Measurements from ENCODE around the gene TK2. TPM values are rescaled to one million over a fixed set of nuclear protein-coding genes. Genes with fewer than 3 reads are reported as not detected.

The TK2 gene
- total and polyA plus RNA-seq, 9 of the 15 experiments (the other 6 are each of a cell fraction or from before 2014, with no cell fraction given), result 1.1 to 10.2 (median 5.3) TPM

DNA sequence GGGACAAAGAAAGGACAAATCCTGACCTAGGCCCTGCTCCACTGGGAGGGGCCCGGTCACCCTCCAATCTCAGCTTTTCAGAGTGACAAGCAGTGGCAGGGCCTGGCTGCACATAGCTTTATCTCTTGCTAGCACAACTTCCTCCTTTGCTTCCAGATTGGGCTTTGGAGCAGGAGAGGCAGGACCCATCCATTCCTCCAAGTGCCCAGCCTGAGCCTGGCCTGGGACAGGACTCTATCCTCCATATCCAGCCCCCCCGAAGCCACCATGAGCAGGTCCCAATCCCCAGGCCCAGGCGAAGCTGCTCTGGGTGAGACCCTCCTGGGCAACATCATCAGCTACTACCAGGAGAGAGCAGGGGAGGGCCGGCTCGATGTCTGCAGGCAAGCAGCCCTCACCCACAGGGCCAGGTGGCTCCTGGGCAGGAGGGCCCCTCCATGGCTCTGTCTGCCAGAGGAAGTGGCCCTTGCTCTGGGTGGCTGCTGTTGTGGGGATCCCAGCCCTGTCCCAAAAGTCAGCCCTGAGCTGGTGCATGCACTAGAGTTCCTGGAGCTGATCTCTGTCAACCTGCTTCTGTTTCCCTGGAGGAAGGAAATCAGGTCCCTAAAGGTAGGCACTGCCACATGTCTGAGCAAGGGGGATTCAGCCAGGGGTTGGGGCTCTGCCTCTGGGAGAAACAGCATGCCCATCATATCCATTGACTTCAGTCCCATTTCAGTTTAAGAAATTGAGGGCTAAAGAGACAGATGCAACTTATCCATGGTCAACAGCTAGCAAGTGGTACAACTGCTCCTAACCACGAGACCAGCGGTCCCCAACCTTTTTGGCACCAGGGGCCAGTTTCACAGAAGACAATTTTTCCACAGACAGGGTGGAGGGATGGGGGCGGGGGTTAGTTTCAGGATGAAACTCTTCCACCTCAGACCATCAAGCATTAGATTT is 58.9 kb downstream of the TK2 start (continued):
- TF ChIP-seq, protein P1, sequence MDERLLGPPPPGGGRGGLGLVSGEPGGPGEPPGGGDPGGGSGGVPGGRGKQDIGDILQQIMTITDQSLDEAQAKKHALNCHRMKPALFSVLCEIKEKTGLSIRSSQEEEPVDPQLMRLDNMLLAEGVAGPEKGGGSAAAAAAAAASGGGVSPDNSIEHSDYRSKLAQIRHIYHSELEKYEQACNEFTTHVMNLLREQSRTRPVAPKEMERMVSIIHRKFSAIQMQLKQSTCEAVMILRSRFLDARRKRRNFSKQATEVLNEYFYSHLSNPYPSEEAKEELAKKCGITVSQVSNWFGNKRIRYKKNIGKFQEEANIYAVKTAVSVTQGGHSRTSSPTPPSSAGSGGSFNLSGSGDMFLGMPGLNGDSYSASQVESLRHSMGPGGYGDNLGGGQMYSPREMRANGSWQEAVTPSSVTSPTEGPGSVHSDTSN (CRISPR knock-in tag; IDR thresholded peaks at IDR 0.05; ENCODE audit: low read depth), result no peak
- TF ChIP-seq, protein P1 (tag; conservative IDR thresholded peaks at IDR 0.05; ENCODE audit: low read depth), result peak; percentile 38; the same call in 1 of the 2 replicates
- TF ChIP-seq KAT8 (IDR thresholded peaks at IDR 0.05; ENCODE audit: low read depth), result no peak
- TF ChIP-seq ZNF197 (CRISPR knock-in tag; IDR thresholded peaks at IDR 0.05; ENCODE audit: low read depth), result no peak
- TF ChIP-seq ZNF134 (CRISPR knock-in tag; conservative IDR thresholded peaks at IDR 0.05), result no peak
- no peak for TF ChIP-seq CHD4 (IDR thresholded peaks at IDR 0.05; ENCODE audit: insufficient read depth, insufficient replicate concordance, low read depth, low read length, poor library complexity, severe bottlenecking)
- TF ChIP-seq, protein P2, sequence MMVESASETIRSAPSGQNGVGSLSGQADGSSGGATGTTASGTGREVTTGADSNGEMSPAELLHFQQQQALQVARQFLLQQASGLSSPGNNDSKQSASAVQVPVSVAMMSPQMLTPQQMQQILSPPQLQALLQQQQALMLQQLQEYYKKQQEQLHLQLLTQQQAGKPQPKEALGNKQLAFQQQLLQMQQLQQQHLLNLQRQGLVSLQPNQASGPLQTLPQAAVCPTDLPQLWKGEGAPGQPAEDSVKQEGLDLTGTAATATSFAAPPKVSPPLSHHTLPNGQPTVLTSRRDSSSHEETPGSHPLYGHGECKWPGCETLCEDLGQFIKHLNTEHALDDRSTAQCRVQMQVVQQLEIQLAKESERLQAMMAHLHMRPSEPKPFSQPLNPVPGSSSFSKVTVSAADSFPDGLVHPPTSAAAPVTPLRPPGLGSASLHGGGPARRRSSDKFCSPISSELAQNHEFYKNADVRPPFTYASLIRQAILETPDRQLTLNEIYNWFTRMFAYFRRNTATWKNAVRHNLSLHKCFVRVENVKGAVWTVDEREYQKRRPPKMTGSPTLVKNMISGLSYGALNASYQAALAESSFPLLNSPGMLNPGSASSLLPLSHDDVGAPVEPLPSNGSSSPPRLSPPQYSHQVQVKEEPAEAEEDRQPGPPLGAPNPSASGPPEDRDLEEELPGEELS (CRISPR knock-in tag; IDR thresholded peaks at IDR 0.05; ENCODE audit: borderline replicate concordance), result no peak
- TF ChIP-seq, protein P3, sequence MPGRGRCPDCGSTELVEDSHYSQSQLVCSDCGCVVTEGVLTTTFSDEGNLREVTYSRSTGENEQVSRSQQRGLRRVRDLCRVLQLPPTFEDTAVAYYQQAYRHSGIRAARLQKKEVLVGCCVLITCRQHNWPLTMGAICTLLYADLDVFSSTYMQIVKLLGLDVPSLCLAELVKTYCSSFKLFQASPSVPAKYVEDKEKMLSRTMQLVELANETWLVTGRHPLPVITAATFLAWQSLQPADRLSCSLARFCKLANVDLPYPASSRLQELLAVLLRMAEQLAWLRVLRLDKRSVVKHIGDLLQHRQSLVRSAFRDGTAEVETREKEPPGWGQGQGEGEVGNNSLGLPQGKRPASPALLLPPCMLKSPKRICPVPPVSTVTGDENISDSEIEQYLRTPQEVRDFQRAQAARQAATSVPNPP (IDR thresholded peaks at IDR 0.05; ENCODE audit: borderline replicate concordance, insufficient read depth, insufficient read length), result no peak
- peak; percentile 36; the same call in 1 of the 2 replicates for TF ChIP-seq GATA2 (CRISPR knock-in tag; IDR thresholded peaks at IDR 0.05)
- no peak for TF ChIP-seq ZNF384 (IDR thresholded peaks at IDR 0.05; ENCODE audit: low read depth, low read length)
- TF ChIP-seq, protein P4, sequence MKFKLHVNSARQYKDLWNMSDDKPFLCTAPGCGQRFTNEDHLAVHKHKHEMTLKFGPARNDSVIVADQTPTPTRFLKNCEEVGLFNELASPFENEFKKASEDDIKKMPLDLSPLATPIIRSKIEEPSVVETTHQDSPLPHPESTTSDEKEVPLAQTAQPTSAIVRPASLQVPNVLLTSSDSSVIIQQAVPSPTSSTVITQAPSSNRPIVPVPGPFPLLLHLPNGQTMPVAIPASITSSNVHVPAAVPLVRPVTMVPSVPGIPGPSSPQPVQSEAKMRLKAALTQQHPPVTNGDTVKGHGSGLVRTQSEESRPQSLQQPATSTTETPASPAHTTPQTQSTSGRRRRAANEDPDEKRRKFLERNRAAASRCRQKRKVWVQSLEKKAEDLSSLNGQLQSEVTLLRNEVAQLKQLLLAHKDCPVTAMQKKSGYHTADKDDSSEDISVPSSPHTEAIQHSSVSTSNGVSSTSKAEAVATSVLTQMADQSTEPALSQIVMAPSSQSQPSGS (CRISPR knock-in tag; IDR thresholded peaks at IDR 0.05), result no peak
- TF ChIP-seq, protein P5, sequence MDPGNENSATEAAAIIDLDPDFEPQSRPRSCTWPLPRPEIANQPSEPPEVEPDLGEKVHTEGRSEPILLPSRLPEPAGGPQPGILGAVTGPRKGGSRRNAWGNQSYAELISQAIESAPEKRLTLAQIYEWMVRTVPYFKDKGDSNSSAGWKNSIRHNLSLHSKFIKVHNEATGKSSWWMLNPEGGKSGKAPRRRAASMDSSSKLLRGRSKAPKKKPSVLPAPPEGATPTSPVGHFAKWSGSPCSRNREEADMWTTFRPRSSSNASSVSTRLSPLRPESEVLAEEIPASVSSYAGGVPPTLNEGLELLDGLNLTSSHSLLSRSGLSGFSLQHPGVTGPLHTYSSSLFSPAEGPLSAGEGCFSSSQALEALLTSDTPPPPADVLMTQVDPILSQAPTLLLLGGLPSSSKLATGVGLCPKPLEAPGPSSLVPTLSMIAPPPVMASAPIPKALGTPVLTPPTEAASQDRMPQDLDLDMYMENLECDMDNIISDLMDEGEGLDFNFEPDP (CRISPR knock-in tag; IDR thresholded peaks at IDR 0.05), result no peak
- TF ChIP-seq, protein P6, sequence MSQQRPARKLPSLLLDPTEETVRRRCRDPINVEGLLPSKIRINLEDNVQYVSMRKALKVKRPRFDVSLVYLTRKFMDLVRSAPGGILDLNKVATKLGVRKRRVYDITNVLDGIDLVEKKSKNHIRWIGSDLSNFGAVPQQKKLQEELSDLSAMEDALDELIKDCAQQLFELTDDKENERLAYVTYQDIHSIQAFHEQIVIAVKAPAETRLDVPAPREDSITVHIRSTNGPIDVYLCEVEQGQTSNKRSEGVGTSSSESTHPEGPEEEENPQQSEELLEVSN (IDR thresholded peaks at IDR 0.05; ENCODE audit: borderline replicate concordance in 1 of 2, extremely low read depth in 1 of 2, insufficient read depth in 1 of 2, insufficient read length in 1 of 2, low read depth in 1 of 2, low read length in 1 of 2, poor library complexity in 1 of 2, severe bottlenecking in 1 of 2), result no peak
- peak; percentile 71 for TF ChIP-seq TAL1 (IDR thresholded peaks at IDR 0.05)
- peak; percentile 78 for TF ChIP-seq MEIS2 (IDR thresholded peaks at IDR 0.05; ENCODE audit: partially characterized antibody)
